Tibial nerve (tissue), 4 donors: Measurements from ENCODE around the gene GAK.

Experiments used
- EP300 ChIP-seq, 2 donors: sonication (generic); formaldehyde crosslinking; IDR thresholded peaks; one replicate each; pipeline ENCODE4 v1.6.1; 2017; ENCODE audit warnings: antibody characterized with exemption in 2 of 2, mild to moderate bottlenecking in 1 of 2
- POLR2A ChIP-seq, 2 donors: fragments of 450-650 bp; IDR thresholded peaks; one replicate each; pipeline ENCODE4 v1.6.1; 2017; ENCODE audit warnings: antibody characterized with exemption in 2 of 2, mild to moderate bottlenecking in 2 of 2, moderate library complexity in 2 of 2
- TF ChIP-seq, protein P1 (sequence below), 5 experiments: fragments of 200-600 bp in 3 of 5; fragments of 450-650 bp in 2 of 5; sonication (generic) in 3 of 5; IDR thresholded peaks; one replicate each; pipeline ENCODE4 v1.5.1; 2016 to 2019; ENCODE audit warnings: antibody characterized with exemption in 5 of 5, mild to moderate bottlenecking in 3 of 5, moderate library complexity in 2 of 5

DNA sequence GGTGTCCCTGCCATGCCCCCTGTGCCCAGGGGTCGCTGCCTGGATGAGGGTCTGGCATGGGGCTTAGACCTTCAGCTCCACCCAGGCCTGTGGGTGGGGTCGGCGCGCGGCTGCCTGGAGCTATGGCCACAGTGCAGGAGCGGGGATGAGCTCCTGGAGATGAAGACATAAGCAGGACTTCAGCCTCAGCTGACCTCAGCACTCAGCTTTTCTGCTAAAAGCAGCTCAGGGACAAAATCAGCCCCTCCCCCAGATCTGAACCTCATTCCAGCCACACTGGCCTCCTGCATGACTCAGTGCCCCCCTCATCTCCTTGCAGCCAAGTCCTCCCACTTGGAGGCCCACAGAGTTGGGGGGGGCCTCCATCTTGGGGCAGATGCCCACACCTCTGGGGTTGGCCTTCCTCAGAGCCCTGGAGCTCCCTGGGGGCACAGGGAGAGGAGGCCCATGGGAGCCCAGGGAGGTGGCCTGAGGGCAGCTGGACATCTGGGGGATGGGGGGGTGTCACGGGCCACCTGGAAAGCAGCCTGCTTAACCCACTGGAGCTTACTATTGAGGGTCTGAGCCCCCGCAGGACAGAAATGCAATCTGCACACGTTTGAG is 86.8 kb downstream of the GAK start:
- TF ChIP-seq, protein P1, sequence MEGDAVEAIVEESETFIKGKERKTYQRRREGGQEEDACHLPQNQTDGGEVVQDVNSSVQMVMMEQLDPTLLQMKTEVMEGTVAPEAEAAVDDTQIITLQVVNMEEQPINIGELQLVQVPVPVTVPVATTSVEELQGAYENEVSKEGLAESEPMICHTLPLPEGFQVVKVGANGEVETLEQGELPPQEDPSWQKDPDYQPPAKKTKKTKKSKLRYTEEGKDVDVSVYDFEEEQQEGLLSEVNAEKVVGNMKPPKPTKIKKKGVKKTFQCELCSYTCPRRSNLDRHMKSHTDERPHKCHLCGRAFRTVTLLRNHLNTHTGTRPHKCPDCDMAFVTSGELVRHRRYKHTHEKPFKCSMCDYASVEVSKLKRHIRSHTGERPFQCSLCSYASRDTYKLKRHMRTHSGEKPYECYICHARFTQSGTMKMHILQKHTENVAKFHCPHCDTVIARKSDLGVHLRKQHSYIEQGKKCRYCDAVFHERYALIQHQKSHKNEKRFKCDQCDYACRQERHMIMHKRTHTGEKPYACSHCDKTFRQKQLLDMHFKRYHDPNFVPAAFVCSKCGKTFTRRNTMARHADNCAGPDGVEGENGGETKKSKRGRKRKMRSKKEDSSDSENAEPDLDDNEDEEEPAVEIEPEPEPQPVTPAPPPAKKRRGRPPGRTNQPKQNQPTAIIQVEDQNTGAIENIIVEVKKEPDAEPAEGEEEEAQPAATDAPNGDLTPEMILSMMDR (IDR thresholded peaks at IDR 0.05) = no peak
- TF ChIP-seq EP300 (IDR thresholded peaks at IDR 0.05) = no peak
- TF ChIP-seq POLR2A (IDR thresholded peaks at IDR 0.05) = no peak
